Measurements from ENCODE around the gene EIF4G3. TPM values are rescaled to one million over a fixed set of nuclear protein-coding genes. Genes with fewer than 3 reads are reported as not detected.

EIF4G3 gene
- total and polyA plus RNA-seq, 2 of the 8 experiments (the other 6 are each of a cell fraction or from before 2014, with no cell fraction given) = 47.5 to 66.6 TPM

- DNase-seq (ENCODE audit: low read depth in 1 of 2, low spot score in 2 of 2) (no peak), FAIRE-seq (no peak)
- no peak overlapping the region for H3K56ac ChIP-seq (replicated peaks; ENCODE audit: insufficient read length, low read depth, low read length)
- no peak overlapping the region for H3K14ac ChIP-seq (ENCODE audit: insufficient read length)
- no peaks in the 10 kb centered on the region for H3K23me2 ChIP-seq (ENCODE audit: low read depth, low read length)
- no peak overlapping the region for H3K27ac ChIP-seq (ENCODE audit: low read depth, low read length)
- ChIA-PET POLR2A (ENCODE audit: partially characterized antibody) (interaction anchor here (0.9 kb wide), 1 partner anchor 548 kb away, joined by 3 read pairs; no protein-coding TSS in a partner anchor), CTCF (ENCODE audit: partially characterized antibody) (interaction anchor here (0.5 to 6.3 kb wide), 3 partner anchors 8 to 582 kb away, joined by 3 to 35 read pairs (median 3); no protein-coding TSS in a partner anchor)
- H2BK12ac ChIP-seq (ENCODE audit: low read depth, low read length) = no peak overlapping the region
- H3K4ac ChIP-seq (replicated peaks; ENCODE audit: insufficient read length, low read depth, low read length) = no peak overlapping the region
- no peak overlapping the region for H4K91ac ChIP-seq (replicated peaks; ENCODE audit: insufficient read length, low read length)
- no peak overlapping the region for H2BK5ac ChIP-seq (ENCODE audit: low read depth, low read length)
- H3K9ac ChIP-seq (replicated peaks in 1 of 4; ENCODE audit: extremely low read depth in 1 of 4, low read depth in 3 of 4, low read length in 3 of 4) = no peak overlapping the region
- no peak overlapping the region for H3K4me3 ChIP-seq (ENCODE audit: extremely low read depth in 1 of 4, insufficient read depth in 2 of 4, low read depth in 3 of 4, low read length in 4 of 4)
- peaks cover 11 to 48% (median 35%) of the 10 kb centered on the region in 4 experiments for H3K27me3 ChIP-seq (replicated peaks in 1 of 4; ENCODE audit: control insufficient read depth in 3 of 4, extremely low read depth in 1 of 4, insufficient read depth in 3 of 4, low read length in 3 of 4)
- H3K4me1 ChIP-seq (replicated peaks in 1 of 4; ENCODE audit: control insufficient read depth in 3 of 4, insufficient read depth in 4 of 4, low read length in 3 of 4) = no peaks in the 10 kb centered on the region
- H3K23ac ChIP-seq (ENCODE audit: insufficient read length) = no peak overlapping the region
- no peaks in the 10 kb centered on the region for H3K79me1 ChIP-seq (ENCODE audit: low read depth, low read length)
- no peaks in the 10 kb centered on the region for H3K9me3 ChIP-seq (ENCODE audit: insufficient read depth in 2 of 2, low read depth in 1 of 2, low read length in 1 of 2)
- H3K18ac ChIP-seq (ENCODE audit: extremely low read depth, low read length) = no peak overlapping the region
- no peaks in the 10 kb centered on the region for H3K36me3 ChIP-seq (ENCODE audit: control insufficient read depth in 2 of 4, insufficient read depth in 4 of 4, low read length in 3 of 4)
- no peaks in the 10 kb centered on the region for H3K79me2 ChIP-seq (ENCODE audit: control insufficient read depth in 1 of 2, insufficient read depth in 2 of 2, low read length in 2 of 2)
- no peak overlapping the region for H3K4me2 ChIP-seq (ENCODE audit: insufficient read depth in 1 of 2, low read depth in 2 of 2, low read length in 2 of 2)
- H4K5ac ChIP-seq (ENCODE audit: insufficient read length, low read depth, low read length) = no peak overlapping the region
- no peak for TF ChIP-seq SP4 (IDR thresholded peaks at IDR 0.05; ENCODE audit: low read length)
- H4K20me1 ChIP-seq (replicated peaks in 1 of 2; ENCODE audit: control insufficient read depth in 1 of 2, insufficient read depth in 2 of 2, low read length in 2 of 2) = peaks cover 0 to 5% of the 10 kb centered on the region in 2 experiments
- WGBS, 2 experiments (ENCODE audit: extremely low coverage in 1 of 2, insufficient coverage in 1 of 2, insufficient read length in 1 of 2, insufficient replicate concordance in 2 of 2, low coverage in 1 of 2, low lambda C conversion rate in 2 of 2, missing lambda C conversion rate in 1 of 2) = 94% methylated on average over 7 of the region's 7 CpGs; no CpG with 5 or more reads in 1 of the 2 experiments
- H2AFZ ChIP-seq (ENCODE audit: low read length) = no peak overlapping the region
- H4K8ac ChIP-seq (ENCODE audit: extremely low read depth, insufficient read depth, low read length) = no peak overlapping the region
- H2BK20ac ChIP-seq (ENCODE audit: low read length) = no peak overlapping the region
- H2BK120ac ChIP-seq (replicated peaks; ENCODE audit: low read depth, low read length) = no peak overlapping the region
- no peak overlapping the region for H2BK15ac ChIP-seq (ENCODE audit: low read length)
- H2AK5ac ChIP-seq (ENCODE audit: low read depth, low read length) = no peak overlapping the region
Measured at GRCh38 chr1:21182181-21182731, 5.6 kb upstream of the EIF4G3 start.
